ENCODE results near the gene SRR.

Gene SRR

GRCh38 chr17:2372681-2373080, 68.9 kb downstream of the SRR start:
- H3K27me3 ChIP-seq (ENCODE audit: control insufficient read depth, insufficient read depth, low read length): no peaks in the 10 kb centered on the region
- no peak overlapping the region for H3K27ac ChIP-seq (ENCODE audit: low read depth, low read length)
- H3K36me3 ChIP-seq (ENCODE audit: control insufficient read depth, insufficient read depth, low read length): peaks cover 39% of the 10 kb centered on the region
- peaks cover 2% of the 10 kb centered on the region; the same call in 1 of the 2 replicates for H3K4me1 ChIP-seq (ENCODE audit: control insufficient read depth, insufficient read depth, low read length)
- H3K9ac ChIP-seq (ENCODE audit: low read depth, low read length): no peak overlapping the region
- no peak overlapping the region for H3K4me3 ChIP-seq (ENCODE audit: low read depth, low read length)
- H3K9me3 ChIP-seq (ENCODE audit: control insufficient read depth, insufficient read depth, low read length): no peaks in the 10 kb centered on the region

- peaks cover 43% of the 10 kb centered on the region for H3K36me3 ChIP-seq (ENCODE audit: control insufficient read depth, insufficient read depth, low read length)
- H3K4me1 ChIP-seq (ENCODE audit: control insufficient read depth, insufficient read depth, low read length): peaks cover 2% of the 10 kb centered on the region; the same call in 1 of the 2 replicates
- H3K9me3 ChIP-seq (ENCODE audit: control insufficient read depth, insufficient read depth, low read length): no peaks in the 10 kb centered on the region
- H3K9ac ChIP-seq (ENCODE audit: low read depth, low read length): no peak overlapping the region
- H3K27ac ChIP-seq (ENCODE audit: low read depth, low read length): no peak overlapping the region
- no peak overlapping the region for H3K4me3 ChIP-seq (ENCODE audit: low read depth, low read length)
- H3K27me3 ChIP-seq (ENCODE audit: control insufficient read depth, insufficient read depth, low read length): no peaks in the 10 kb centered on the region
Measured at GRCh38 chr17:2373179-2373578, 69.4 kb downstream of the SRR start.
